H54 (cell line): ENCODE measurements around the gene SPNS3.

Experiments
- DNase-seq: peaks from one replicate; pipeline ENCODE4 v3.0.0; 2011; ENCODE audit warnings: low spot score, mixed read lengths; ENCODE audit not compliant: insufficient read length
- FAIRE-seq: peaks from 3 replicates; lab custom pipeline; 2011; peaks lifted over from hg19 to GRCh38; lab: Jason Lieb, UNC
- POLR2A ChIP-seq: IDR thresholded peaks from 2 replicates; pipeline ENCODE4 v1.6.1; 2011; ENCODE audit warnings: low read depth, mild to moderate bottlenecking, low read length

The SPNS3 gene

GRCh38 chr17:4534515-4534914, 100.8 kb downstream of the SPNS3 start:
- FAIRE-seq (no peak), DNase-seq (no peak)
- no peak for TF ChIP-seq POLR2A

DNA sequence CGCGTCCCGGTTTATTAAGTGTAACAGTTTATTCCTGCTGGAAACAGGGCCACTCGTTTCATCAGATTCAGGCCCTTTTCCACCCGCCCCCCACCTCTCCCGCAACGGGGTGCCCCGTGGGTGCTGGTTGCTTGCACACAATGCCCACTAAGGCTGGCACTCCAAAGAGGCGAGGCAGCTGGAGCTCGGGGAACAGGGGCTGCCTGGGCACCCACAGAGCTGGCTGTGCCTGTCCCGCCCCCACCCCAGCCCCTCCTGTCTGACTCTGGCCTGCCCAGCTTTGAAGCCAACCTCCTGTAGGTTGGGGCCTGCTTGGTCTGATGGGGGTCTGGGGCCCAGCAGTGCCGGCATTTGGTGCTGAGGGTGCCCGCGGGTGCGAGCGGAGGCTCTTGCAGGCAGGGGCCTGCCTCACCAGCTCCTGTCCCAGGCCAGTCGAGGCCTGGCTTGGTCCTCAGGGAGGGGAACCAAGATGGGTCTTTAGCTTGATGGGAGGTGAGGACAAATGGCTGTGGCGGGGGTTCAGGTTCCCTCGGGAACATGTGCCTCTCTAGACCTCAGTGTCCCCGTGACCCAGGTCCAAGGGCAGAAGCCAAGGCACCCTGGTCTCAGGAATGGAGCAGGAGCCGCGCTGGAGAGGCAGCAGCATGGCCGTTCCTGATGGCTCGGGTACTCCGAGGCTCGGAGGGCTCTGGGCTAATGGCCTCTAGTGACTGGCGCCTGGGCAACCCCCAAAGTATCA, 101.4 kb downstream of the SPNS3 start:
- TF ChIP-seq POLR2A: no peak
- no peak for FAIRE-seq
- no peak for DNase-seq

DNA sequence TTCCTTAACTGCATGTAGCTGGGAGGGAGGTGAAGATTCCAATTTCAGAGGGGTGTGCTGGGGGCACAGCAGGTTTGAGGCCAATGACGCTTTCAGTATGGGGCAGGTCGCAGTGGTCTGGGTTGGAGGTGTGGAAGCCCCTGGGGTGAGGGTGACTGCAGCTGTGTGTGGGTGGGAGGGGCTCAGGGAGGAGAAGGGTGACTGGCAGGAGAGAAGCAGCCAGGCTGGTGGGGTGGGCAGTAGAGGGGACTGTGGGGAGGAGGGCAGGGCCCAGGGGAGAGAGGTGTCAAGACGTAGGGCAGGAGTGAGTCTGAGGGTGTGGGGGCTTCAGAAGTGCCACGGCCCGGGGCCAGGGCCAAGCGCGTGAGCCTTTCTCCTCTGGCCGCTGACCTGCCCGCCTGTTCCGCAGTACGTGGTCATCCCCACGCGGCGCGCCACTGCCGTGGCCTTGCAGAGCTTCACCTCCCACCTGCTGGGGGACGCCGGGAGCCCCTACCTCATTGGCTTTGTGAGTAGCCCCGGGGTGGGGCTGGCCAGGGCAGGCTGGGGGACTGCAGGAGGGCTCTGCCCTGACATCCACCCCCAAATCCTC, 102.0 kb downstream of the SPNS3 start:
- no peak for TF ChIP-seq POLR2A
- FAIRE-seq (no peak), DNase-seq (no peak)

DNA sequence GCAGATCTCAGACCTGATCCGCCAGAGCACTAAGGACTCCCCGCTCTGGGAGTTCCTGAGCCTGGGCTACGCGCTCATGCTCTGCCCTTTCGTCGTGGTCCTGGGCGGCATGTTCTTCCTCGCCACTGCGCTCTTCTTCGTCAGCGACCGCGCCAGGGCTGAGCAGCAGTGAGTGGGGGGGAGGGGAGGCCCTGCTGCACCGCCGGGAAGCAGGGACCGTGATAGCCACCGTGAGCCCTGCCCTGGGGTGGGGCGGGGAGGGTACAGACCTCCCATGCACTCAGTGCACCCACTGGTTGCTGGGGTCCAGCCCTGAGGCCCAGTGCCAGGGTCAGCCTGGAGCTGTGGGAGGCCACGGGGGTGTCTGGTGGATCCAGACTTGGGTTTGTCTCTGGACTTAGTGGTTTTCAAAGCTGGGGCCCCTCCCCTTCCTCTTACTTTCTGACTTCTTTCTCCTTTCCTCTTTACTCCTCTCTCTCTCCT, 102.6 kb downstream of the SPNS3 start:
- FAIRE-seq: no peak

DNA sequence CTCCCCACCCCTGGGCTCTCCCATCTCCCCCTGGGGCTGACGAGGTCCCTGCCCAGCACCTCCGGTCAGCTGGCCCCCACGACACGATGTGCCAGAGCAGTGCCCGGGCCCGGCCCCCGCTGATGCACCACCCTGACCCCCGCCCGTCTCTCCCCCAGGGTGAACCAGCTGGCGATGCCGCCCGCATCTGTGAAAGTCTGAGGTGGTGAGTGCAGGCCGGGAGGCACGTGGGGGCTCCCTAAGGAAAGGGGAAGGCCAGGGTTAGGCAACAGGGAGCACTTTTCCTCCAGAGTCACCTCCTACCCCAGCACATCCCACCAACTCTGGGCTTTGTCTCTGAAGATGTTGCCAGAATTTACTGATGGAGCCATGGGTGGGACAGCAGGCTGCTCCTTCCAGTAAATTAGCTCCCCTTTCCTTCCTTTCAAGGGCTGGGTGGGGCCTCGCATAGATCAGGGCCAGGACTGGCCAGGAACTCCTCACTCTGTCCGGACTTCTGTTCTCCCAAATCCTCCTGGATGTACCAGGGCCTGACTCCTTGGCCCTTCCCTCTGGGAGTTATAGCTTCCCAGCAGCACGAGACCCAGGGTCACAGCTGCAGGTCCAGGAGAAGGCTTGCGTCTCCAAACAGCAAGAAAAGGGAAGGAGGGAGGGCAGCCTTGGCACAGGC, 103.1 kb downstream of the SPNS3 start:
- no peak for TF ChIP-seq POLR2A
- FAIRE-seq: no peak
- no peak for DNase-seq

More for the DNA sequence above, 102.6 kb downstream of the SPNS3 start:
- DNase-seq: no peak
- no peak for TF ChIP-seq POLR2A
